ENCODE measurements around the gene C6orf141.
A peak's percentile ranks its signal among the peaks of the same experiment; 100 is the strongest.

C6orf141 gene

GRCh38 chr6:49556429-49556837 lies 6.0 kb downstream of the C6orf141 start:
- ChIA-PET POLR2A (no interaction called here), CTCF (interaction anchor here (1.2 kb wide), 1 partner anchor 13 kb away, joined by 3 read pairs; no protein-coding TSS in a partner anchor)
- Histone ChIP-seq H3K9me3 (ENCODE audit: control extremely low read depth in 1 of 5, control insufficient read depth in 4 of 5, insufficient read depth in 2 of 5, low read depth in 1 of 5, low read length in 4 of 5) (no peaks in the 10 kb centered on the region), H3K27ac (ENCODE audit: insufficient read depth in 1 of 2, low read depth in 1 of 2, low read length in 2 of 2, poor library complexity in 1 of 2, severe bottlenecking in 2 of 2) (no peak overlapping the region), H3K4me1 (ENCODE audit: control extremely low read depth in 1 of 4, control insufficient read depth in 4 of 4, insufficient read depth in 4 of 4, low read length in 3 of 4) (peaks cover 5 to 18% (median 9%) of the 10 kb centered on the region in 4 experiments), H3K27me3 (replicated peaks in 2 of 5; ENCODE audit: control insufficient read depth in 4 of 5, insufficient read depth in 5 of 5, low read length in 4 of 5) (no peaks in the 10 kb centered on the region), H3K36me3 (ENCODE audit: control insufficient read depth in 4 of 4, insufficient read depth in 4 of 4, low read length in 3 of 4) (no peaks in the 10 kb centered on the region), H3K4me3 (ENCODE audit: control insufficient read depth in 1 of 7, extremely low read depth in 1 of 7, insufficient read depth in 4 of 7, low read depth in 2 of 7, low read length in 6 of 7) (no peak overlapping the region)
- DNase-seq: peak; percentile 59 to 90 (median 87)

- 100% methylated on average over 1 of the region's 3 CpGs for WGBS (ENCODE audit: insufficient coverage)
- Histone ChIP-seq H3K4me1 (ENCODE audit: control extremely low read depth in 1 of 4, control insufficient read depth in 4 of 4, insufficient read depth in 4 of 4, low read length in 3 of 4) (peaks cover under 1 to 11% (median 4%) of the 10 kb centered on the region in 4 experiments), H3K27me3 (replicated peaks in 2 of 5; ENCODE audit: control insufficient read depth in 4 of 5, insufficient read depth in 5 of 5, low read length in 4 of 5) (no peaks in the 10 kb centered on the region), H3K36me3 (ENCODE audit: control insufficient read depth in 4 of 4, insufficient read depth in 4 of 4, low read length in 3 of 4) (no peaks in the 10 kb centered on the region), H3K27ac (ENCODE audit: insufficient read depth in 1 of 2, low read depth in 1 of 2, low read length in 2 of 2, poor library complexity in 1 of 2, severe bottlenecking in 2 of 2) (no peak overlapping the region), H3K4me3 (ENCODE audit: control insufficient read depth in 1 of 7, extremely low read depth in 1 of 7, insufficient read depth in 4 of 7, low read depth in 2 of 7, low read length in 6 of 7) (no peak overlapping the region), H3K9me3 (ENCODE audit: control extremely low read depth in 1 of 5, control insufficient read depth in 4 of 5, insufficient read depth in 2 of 5, low read depth in 1 of 5, low read length in 4 of 5) (no peaks in the 10 kb centered on the region)
- ChIA-PET POLR2A (no interaction called here), CTCF (interaction anchor here (1.2 kb wide), 1 partner anchor 13 kb away, joined by 3 read pairs; no protein-coding TSS in a partner anchor)
- DNase-seq: no peak
Observed at GRCh38 chr6:49557177-49557576, 6.7 kb downstream of the C6orf141 start.

- no peak for DNase-seq
- peaks cover 0 to 8% (median 4%) of the 10 kb centered on the region in 4 experiments for H3K4me1 ChIP-seq (ENCODE audit: control extremely low read depth in 1 of 4, control insufficient read depth in 4 of 4, insufficient read depth in 4 of 4, low read length in 3 of 4)
- CTCF ChIA-PET: interaction anchor here (1.4 kb wide), 1 partner anchor 12 kb away, joined by 3 read pairs; no protein-coding TSS in a partner anchor
- H3K9me3 ChIP-seq (ENCODE audit: control extremely low read depth in 1 of 5, control insufficient read depth in 4 of 5, insufficient read depth in 2 of 5, low read depth in 1 of 5, low read length in 4 of 5): no peaks in the 10 kb centered on the region
- no peaks in the 10 kb centered on the region for H3K36me3 ChIP-seq (ENCODE audit: control insufficient read depth in 4 of 4, insufficient read depth in 4 of 4, low read length in 3 of 4)
- POLR2A ChIA-PET: no interaction called here
- no peaks in the 10 kb centered on the region for H3K27me3 ChIP-seq (replicated peaks in 2 of 5; ENCODE audit: control insufficient read depth in 4 of 5, insufficient read depth in 5 of 5, low read length in 4 of 5)
- no peak overlapping the region for H3K4me3 ChIP-seq (ENCODE audit: control insufficient read depth in 1 of 7, extremely low read depth in 1 of 7, insufficient read depth in 4 of 7, low read depth in 2 of 7, low read length in 6 of 7)
- no peak overlapping the region for H3K27ac ChIP-seq (ENCODE audit: insufficient read depth in 1 of 2, low read depth in 1 of 2, low read length in 2 of 2, poor library complexity in 1 of 2, severe bottlenecking in 2 of 2)
Observed at GRCh38 chr6:49558238-49558637, 7.8 kb downstream of the C6orf141 start.

- H3K4me3 ChIP-seq (ENCODE audit: control insufficient read depth in 1 of 7, extremely low read depth in 1 of 7, insufficient read depth in 4 of 7, low read depth in 2 of 7, low read length in 6 of 7): no peak overlapping the region
- CTCF ChIA-PET: no interaction called here
- H3K27ac ChIP-seq (ENCODE audit: insufficient read depth in 1 of 2, low read depth in 1 of 2, low read length in 2 of 2, poor library complexity in 1 of 2, severe bottlenecking in 2 of 2): no peak overlapping the region
- peaks cover 0 to 8% (median 4%) of the 10 kb centered on the region in 5 experiments for H3K9me3 ChIP-seq (ENCODE audit: control extremely low read depth in 1 of 5, control insufficient read depth in 4 of 5, insufficient read depth in 2 of 5, low read depth in 1 of 5, low read length in 4 of 5)
- peaks cover 0 to 16% (median 10%) of the 10 kb centered on the region in 4 experiments for H3K4me1 ChIP-seq (ENCODE audit: control extremely low read depth in 1 of 4, control insufficient read depth in 4 of 4, insufficient read depth in 4 of 4, low read length in 3 of 4)
- no peaks in the 10 kb centered on the region for H3K27me3 ChIP-seq (replicated peaks in 2 of 5; ENCODE audit: control insufficient read depth in 4 of 5, insufficient read depth in 5 of 5, low read length in 4 of 5)
- POLR2A ChIA-PET: no interaction called here
- 98% methylated on average over 5 of the region's 5 CpGs for WGBS (ENCODE audit: insufficient coverage)
- no peaks in the 10 kb centered on the region for H3K36me3 ChIP-seq (ENCODE audit: control insufficient read depth in 4 of 4, insufficient read depth in 4 of 4, low read length in 3 of 4)
- peak in 2 of 3 donors; percentile 21 to 49 for DNase-seq
Observed at GRCh38 chr6:49563006-49563886, 12.8 kb downstream of the C6orf141 start.

- Histone ChIP-seq H3K4me1 (ENCODE audit: control extremely low read depth in 1 of 4, control insufficient read depth in 4 of 4, insufficient read depth in 4 of 4, low read length in 3 of 4) (peaks cover 0 to 16% (median 10%) of the 10 kb centered on the region in 4 experiments), H3K27ac (ENCODE audit: insufficient read depth in 1 of 2, low read depth in 1 of 2, low read length in 2 of 2, poor library complexity in 1 of 2, severe bottlenecking in 2 of 2) (no peak overlapping the region), H3K4me3 (ENCODE audit: control insufficient read depth in 1 of 7, extremely low read depth in 1 of 7, insufficient read depth in 4 of 7, low read depth in 2 of 7, low read length in 6 of 7) (no peak overlapping the region), H3K9me3 (ENCODE audit: control extremely low read depth in 1 of 5, control insufficient read depth in 4 of 5, insufficient read depth in 2 of 5, low read depth in 1 of 5, low read length in 4 of 5) (peaks cover 0 to 8% (median 4%) of the 10 kb centered on the region in 5 experiments), H3K36me3 (ENCODE audit: control insufficient read depth in 4 of 4, insufficient read depth in 4 of 4, low read length in 3 of 4) (no peaks in the 10 kb centered on the region), H3K27me3 (replicated peaks in 2 of 5; ENCODE audit: control insufficient read depth in 4 of 5, insufficient read depth in 5 of 5, low read length in 4 of 5) (no peaks in the 10 kb centered on the region)
- DNase-seq: no peak
- POLR2A ChIA-PET: interaction anchor here (0.6 kb wide), 1 partner anchor 50 kb away, joined by 3 read pairs; no protein-coding TSS in a partner anchor
- no CpG with 5 or more reads among the region's 1 CpG for WGBS (ENCODE audit: insufficient coverage)
- CTCF ChIA-PET: interaction anchor here (1.0 kb wide), 1 partner anchor 43 kb away, joined by 3 read pairs; no protein-coding TSS in a partner anchor
Observed at GRCh38 chr6:49564552-49564951, 14.1 kb downstream of the C6orf141 start.

DNA sequence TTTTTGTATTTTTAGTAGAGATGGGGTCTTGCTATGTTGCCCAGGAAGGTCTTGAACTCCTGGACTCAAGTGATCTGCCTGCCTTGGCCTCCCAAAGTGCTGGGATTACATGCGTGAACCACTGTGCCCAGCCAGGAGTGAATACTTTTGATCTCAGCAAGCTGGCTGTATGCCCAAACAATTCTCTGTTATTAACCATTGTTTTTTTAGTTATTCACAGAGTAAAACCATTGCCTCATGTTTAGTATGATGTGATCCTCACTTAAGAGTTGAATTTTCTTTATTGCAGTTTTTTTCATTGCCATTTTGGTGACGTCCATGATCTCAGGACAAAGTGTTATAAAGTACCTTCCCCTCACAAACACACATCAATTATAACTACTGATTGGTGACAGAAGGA lies 14.8 kb downstream of the C6orf141 start:
- no peak for DNase-seq
- Histone ChIP-seq H3K27ac (ENCODE audit: insufficient read depth in 1 of 2, low read depth in 1 of 2, low read length in 2 of 2, poor library complexity in 1 of 2, severe bottlenecking in 2 of 2) (no peak overlapping the region), H3K9me3 (ENCODE audit: control extremely low read depth in 1 of 5, control insufficient read depth in 4 of 5, insufficient read depth in 2 of 5, low read depth in 1 of 5, low read length in 4 of 5) (peaks cover 0 to 8% (median 4%) of the 10 kb centered on the region in 5 experiments), H3K4me1 (ENCODE audit: control extremely low read depth in 1 of 4, control insufficient read depth in 4 of 4, insufficient read depth in 4 of 4, low read length in 3 of 4) (peaks cover 0 to 16% (median 10%) of the 10 kb centered on the region in 4 experiments), H3K4me3 (ENCODE audit: control insufficient read depth in 1 of 7, extremely low read depth in 1 of 7, insufficient read depth in 4 of 7, low read depth in 2 of 7, low read length in 6 of 7) (no peak overlapping the region), H3K36me3 (ENCODE audit: control insufficient read depth in 4 of 4, insufficient read depth in 4 of 4, low read length in 3 of 4) (no peaks in the 10 kb centered on the region), H3K27me3 (replicated peaks in 2 of 5; ENCODE audit: control insufficient read depth in 4 of 5, insufficient read depth in 5 of 5, low read length in 4 of 5) (no peaks in the 10 kb centered on the region)
- ChIA-PET CTCF (interaction anchor here (1.0 kb wide), 1 partner anchor 42 kb away, joined by 3 read pairs; no protein-coding TSS in a partner anchor), POLR2A (interaction anchor here (0.6 kb wide), 1 partner anchor 51 kb away, joined by 3 read pairs; no protein-coding TSS in a partner anchor)
- WGBS (ENCODE audit: insufficient coverage): 100% methylated on average over 1 of the region's 2 CpGs

DNA sequence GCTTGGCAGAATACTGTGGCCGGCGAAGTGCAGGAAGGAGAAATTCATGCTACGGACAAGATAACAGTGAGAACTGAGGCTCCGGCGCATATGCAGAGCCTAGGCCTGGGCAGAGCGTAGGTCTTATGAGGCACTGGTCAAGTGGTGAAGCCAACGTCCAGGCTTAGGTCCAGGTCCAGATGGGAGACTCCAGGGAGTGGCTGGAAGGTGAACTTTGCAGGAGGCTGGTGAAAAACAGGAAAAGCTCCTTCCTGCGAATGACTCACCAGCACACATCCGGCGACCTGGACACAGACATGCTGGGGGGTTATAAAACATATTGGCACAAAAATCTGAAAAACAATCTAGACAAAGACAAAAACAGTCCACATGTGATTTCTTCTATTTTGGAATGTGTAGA lies 15.4 kb downstream of the C6orf141 start:
- WGBS (ENCODE audit: insufficient coverage): 82% methylated on average over 7 of the region's 10 CpGs
- peaks cover 0 to 16% (median 10%) of the 10 kb centered on the region in 4 experiments for H3K4me1 ChIP-seq (ENCODE audit: control extremely low read depth in 1 of 4, control insufficient read depth in 4 of 4, insufficient read depth in 4 of 4, low read length in 3 of 4)
- H3K27me3 ChIP-seq (replicated peaks in 2 of 5; ENCODE audit: control insufficient read depth in 4 of 5, insufficient read depth in 5 of 5, low read length in 4 of 5): no peaks in the 10 kb centered on the region
- H3K9me3 ChIP-seq (ENCODE audit: control extremely low read depth in 1 of 5, control insufficient read depth in 4 of 5, insufficient read depth in 2 of 5, low read depth in 1 of 5, low read length in 4 of 5): peaks cover 0 to 8% (median 4%) of the 10 kb centered on the region in 5 experiments
- H3K4me3 ChIP-seq (ENCODE audit: control insufficient read depth in 1 of 7, extremely low read depth in 1 of 7, insufficient read depth in 4 of 7, low read depth in 2 of 7, low read length in 6 of 7): peak overlapping the region in 2 of 7 experiments; percentile 33 to 38
- ChIA-PET POLR2A (no interaction called here), CTCF (interaction anchor here (1.0 kb wide), 1 partner anchor 42 kb away, joined by 3 read pairs; no protein-coding TSS in a partner anchor)
- DNase-seq: peak in 2 of 3 donors; percentile 28 to 52
- H3K27ac ChIP-seq (ENCODE audit: insufficient read depth in 1 of 2, low read depth in 1 of 2, low read length in 2 of 2, poor library complexity in 1 of 2, severe bottlenecking in 2 of 2): no peak overlapping the region
- no peaks in the 10 kb centered on the region for H3K36me3 ChIP-seq (ENCODE audit: control insufficient read depth in 4 of 4, insufficient read depth in 4 of 4, low read length in 3 of 4)

Data from common myeloid progenitor, CD34-positive (primary cell).